ENCODE measurements around the gene ITPA. TPM values are rescaled to one million over a fixed set of nuclear protein-coding genes. Genes with fewer than 3 reads are reported as not detected.

The ITPA gene
- total and polyA plus RNA-seq, 2 of the 13 experiments (the other 11 are each of a cell fraction or from before 2014, with no cell fraction given) = 60.1 to 103 TPM

- TF ChIP-seq, protein P1, sequence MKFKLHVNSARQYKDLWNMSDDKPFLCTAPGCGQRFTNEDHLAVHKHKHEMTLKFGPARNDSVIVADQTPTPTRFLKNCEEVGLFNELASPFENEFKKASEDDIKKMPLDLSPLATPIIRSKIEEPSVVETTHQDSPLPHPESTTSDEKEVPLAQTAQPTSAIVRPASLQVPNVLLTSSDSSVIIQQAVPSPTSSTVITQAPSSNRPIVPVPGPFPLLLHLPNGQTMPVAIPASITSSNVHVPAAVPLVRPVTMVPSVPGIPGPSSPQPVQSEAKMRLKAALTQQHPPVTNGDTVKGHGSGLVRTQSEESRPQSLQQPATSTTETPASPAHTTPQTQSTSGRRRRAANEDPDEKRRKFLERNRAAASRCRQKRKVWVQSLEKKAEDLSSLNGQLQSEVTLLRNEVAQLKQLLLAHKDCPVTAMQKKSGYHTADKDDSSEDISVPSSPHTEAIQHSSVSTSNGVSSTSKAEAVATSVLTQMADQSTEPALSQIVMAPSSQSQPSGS (CRISPR knock-in tag; IDR thresholded peaks at IDR 0.05) = peak; percentile 98
- TF ChIP-seq ZSCAN25 (CRISPR knock-in tag; IDR thresholded peaks at IDR 0.05) (peak; percentile 92), ELF1 (CRISPR knock-in tag; IDR thresholded peaks at IDR 0.05) (peak; percentile 70), MATR3 (CRISPR knock-in tag; IDR thresholded peaks at IDR 0.05) (no peak), MYNN (CRISPR knock-in tag; IDR thresholded peaks at IDR 0.05; ENCODE audit: low read depth) (no peak), MAF1 (CRISPR knock-in tag; IDR thresholded peaks at IDR 0.05; ENCODE audit: borderline replicate concordance) (peak; percentile 86), SOX6 (IDR thresholded peaks at IDR 0.05) (no peak), SOX6 (CRISPR knock-in tag; IDR thresholded peaks at IDR 0.05) (peak; percentile 97), SMARCC2 (IDR thresholded peaks at IDR 0.05) (peak; percentile 81; the same call in 1 of the 2 replicates), ZBTB37 (CRISPR knock-in tag; IDR thresholded peaks at IDR 0.05) (peak; percentile 76), IKZF1 (IDR thresholded peaks at IDR 0.05) (no peak), ZNF766 (CRISPR knock-in tag; IDR thresholded peaks at IDR 0.05; ENCODE audit: borderline replicate concordance) (no peak; the same call in 1 of the 2 replicates), GATAD1 (CRISPR knock-in tag; IDR thresholded peaks at IDR 0.05) (peak; percentile 83), THAP7 (CRISPR knock-in tag; IDR thresholded peaks at IDR 0.05) (0 out of 2 replicates have a peak, but pooled peaks have one; percentile 19), MIER3 (CRISPR knock-in tag; IDR thresholded peaks at IDR 0.05; ENCODE audit: borderline replicate concordance) (peak; percentile 97; the same call in 1 of the 2 replicates), MBD4 (IDR thresholded peaks at IDR 0.05; ENCODE audit: borderline replicate concordance, low read length) (no peak), KDM5A (IDR thresholded peaks at IDR 0.05; ENCODE audit: borderline replicate concordance, low read length) (peak; percentile 47; the same call in 1 of the 2 replicates), HES4 (CRISPR knock-in tag; IDR thresholded peaks at IDR 0.05; ENCODE audit: borderline replicate concordance) (no peak), REPIN1 (CRISPR knock-in tag; IDR thresholded peaks at IDR 0.05; ENCODE audit: borderline replicate concordance, low read depth) (peak; percentile 83; the same call in 1 of the 2 replicates), POLR2AphosphoS5 (IDR thresholded peaks at IDR 0.05; ENCODE audit: low read depth, low read length) (no peak), ZNF543 (CRISPR knock-in tag; IDR thresholded peaks at IDR 0.05) (peak; percentile 97), ZMYM3 (CRISPR knock-in tag; IDR thresholded peaks at IDR 0.05) (peak; percentile 94), KLF12 (CRISPR knock-in tag; IDR thresholded peaks at IDR 0.05; ENCODE audit: borderline replicate concordance) (no peak; the same call in 1 of the 2 replicates)
- TF ChIP-seq, protein P2, sequence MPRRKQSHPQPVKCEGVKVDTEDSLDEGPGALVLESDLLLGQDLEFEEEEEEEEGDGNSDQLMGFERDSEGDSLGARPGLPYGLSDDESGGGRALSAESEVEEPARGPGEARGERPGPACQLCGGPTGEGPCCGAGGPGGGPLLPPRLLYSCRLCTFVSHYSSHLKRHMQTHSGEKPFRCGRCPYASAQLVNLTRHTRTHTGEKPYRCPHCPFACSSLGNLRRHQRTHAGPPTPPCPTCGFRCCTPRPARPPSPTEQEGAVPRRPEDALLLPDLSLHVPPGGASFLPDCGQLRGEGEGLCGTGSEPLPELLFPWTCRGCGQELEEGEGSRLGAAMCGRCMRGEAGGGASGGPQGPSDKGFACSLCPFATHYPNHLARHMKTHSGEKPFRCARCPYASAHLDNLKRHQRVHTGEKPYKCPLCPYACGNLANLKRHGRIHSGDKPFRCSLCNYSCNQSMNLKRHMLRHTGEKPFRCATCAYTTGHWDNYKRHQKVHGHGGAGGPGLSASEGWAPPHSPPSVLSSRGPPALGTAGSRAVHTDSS (CRISPR knock-in tag; conservative IDR thresholded peaks at IDR 0.05) = 0 out of 2 replicates have a peak, but pooled peaks have one; percentile 68
- TF ChIP-seq, protein P3, sequence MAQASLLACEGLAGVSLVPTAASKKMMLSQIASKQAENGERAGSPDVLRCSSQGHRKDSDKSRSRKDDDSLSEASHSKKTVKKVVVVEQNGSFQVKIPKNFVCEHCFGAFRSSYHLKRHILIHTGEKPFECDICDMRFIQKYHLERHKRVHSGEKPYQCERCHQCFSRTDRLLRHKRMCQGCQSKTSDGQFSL (CRISPR knock-in tag; IDR thresholded peaks at IDR 0.05) = peak; percentile 93
These were observed 13.6 kb downstream of the ITPA start (continued) for GRCh38 chr20:3222635-3223600.

Data from HepG2 (cell line).